GM12801 (cell line): Measurements from ENCODE around the gene C11orf21.

Source experiments
- TF ChIP-seq, protein P1 (sequence below): IDR thresholded peaks from one replicate; pipeline ENCODE4 v1.5.1; 2011; ENCODE audit warnings: control low read depth; ENCODE audit not compliant: insufficient read length; ENCODE audit errors: extremely low read depth

Gene C11orf21

DNA sequence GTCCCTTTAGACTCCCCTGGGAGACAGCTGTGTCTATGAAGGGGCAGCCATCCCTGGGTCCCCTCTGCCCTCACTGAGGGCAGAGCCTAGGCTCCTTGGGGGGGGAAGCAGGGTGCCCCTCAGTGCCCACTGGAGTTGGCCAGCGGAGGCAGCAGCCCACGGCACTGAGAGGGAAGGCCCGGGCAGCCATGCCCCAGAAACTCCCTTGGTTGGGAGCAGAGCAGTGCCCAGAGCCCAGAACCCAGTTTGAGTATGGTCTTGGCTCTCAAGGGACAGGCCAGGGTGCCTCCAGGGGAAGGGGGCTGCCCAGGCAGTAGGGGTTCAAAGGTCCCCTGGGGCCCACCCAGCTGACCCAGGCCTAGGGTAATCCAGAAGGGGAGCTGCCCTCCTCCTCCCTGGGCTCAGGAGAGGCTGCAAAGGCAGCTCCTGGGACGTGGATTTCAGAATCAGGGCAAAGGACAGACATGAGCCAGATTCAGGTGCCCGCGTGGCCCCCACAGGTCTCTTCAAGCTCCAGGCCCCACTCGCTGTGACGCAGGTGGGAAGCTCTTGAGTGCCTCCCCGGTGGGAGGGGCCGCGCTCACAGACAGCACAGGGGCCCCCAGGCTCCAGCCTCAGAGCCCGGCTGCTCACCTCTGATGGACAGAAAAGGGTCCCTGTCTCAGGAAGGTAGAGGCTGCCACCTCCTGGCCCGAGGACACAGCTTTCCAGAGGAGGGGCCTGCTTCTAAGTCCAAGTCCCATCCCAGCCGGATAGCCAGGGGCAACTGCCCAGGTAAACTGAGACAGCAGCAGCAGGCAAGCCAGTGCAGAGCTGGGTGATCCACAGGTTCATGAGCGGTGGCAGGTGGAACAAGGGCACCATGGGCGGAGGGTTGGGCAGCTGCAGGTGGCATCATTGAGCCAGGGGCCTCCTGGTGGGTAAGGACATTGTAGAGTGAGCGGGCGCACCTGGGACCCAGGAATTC, 2.6 kb downstream of the C11orf21 start:
- TF ChIP-seq, protein P1, sequence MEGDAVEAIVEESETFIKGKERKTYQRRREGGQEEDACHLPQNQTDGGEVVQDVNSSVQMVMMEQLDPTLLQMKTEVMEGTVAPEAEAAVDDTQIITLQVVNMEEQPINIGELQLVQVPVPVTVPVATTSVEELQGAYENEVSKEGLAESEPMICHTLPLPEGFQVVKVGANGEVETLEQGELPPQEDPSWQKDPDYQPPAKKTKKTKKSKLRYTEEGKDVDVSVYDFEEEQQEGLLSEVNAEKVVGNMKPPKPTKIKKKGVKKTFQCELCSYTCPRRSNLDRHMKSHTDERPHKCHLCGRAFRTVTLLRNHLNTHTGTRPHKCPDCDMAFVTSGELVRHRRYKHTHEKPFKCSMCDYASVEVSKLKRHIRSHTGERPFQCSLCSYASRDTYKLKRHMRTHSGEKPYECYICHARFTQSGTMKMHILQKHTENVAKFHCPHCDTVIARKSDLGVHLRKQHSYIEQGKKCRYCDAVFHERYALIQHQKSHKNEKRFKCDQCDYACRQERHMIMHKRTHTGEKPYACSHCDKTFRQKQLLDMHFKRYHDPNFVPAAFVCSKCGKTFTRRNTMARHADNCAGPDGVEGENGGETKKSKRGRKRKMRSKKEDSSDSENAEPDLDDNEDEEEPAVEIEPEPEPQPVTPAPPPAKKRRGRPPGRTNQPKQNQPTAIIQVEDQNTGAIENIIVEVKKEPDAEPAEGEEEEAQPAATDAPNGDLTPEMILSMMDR = no peak

DNA sequence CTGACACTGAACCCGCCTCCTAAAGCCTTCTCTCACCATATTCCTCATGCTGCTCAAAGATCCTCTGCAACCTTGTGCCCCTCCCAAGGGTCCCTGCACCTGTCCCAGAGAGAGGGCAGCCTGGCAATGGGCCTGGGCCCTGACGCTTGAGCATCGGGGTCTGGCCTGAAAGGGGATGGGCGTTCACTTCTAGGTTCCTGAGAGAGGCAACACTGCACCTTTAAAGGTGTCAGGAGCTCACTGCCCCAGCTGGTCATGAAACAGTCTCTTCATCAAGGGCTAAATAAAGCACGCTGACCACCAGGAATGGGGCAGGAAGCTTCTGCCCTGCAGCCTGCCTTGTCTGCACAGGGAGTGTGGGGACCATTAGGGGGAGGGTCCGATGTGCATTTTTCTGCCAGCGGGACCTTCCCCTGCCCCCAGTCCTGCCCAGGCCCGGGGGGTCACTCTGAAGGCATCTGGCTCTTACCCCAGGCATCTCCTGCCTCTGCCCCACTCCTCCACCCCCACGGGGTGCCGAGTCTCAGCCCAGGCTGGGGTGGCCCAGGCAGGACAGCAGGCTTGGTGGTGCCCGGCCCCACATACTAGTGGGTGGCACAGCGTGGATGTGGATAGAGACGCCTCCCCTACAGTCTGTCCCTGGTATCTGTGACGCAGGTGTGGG, 3.5 kb downstream of the C11orf21 start:
- TF ChIP-seq, protein P1 = no peak

DNA sequence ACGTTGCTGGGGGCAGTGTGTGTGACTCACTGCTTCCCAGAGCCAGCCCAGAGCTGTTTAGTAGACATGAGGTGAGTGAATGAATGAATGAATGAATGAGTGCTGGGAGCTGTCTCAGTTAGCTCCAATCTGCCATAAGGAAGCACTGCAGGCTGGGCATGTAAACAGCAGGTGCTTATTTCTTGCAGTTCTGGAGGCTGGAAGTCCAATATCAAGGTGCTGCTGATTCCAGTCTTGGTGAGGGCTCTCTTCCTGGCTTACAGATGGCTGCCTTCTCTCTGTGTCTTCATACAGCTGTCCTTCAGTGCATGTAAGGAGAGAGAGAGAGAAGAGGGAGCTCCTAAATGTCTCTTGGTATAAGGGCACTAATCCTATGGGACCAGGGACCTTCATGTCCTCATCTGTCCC, 4.1 kb downstream of the C11orf21 start:
- TF ChIP-seq, protein P1 = no peak

DNA sequence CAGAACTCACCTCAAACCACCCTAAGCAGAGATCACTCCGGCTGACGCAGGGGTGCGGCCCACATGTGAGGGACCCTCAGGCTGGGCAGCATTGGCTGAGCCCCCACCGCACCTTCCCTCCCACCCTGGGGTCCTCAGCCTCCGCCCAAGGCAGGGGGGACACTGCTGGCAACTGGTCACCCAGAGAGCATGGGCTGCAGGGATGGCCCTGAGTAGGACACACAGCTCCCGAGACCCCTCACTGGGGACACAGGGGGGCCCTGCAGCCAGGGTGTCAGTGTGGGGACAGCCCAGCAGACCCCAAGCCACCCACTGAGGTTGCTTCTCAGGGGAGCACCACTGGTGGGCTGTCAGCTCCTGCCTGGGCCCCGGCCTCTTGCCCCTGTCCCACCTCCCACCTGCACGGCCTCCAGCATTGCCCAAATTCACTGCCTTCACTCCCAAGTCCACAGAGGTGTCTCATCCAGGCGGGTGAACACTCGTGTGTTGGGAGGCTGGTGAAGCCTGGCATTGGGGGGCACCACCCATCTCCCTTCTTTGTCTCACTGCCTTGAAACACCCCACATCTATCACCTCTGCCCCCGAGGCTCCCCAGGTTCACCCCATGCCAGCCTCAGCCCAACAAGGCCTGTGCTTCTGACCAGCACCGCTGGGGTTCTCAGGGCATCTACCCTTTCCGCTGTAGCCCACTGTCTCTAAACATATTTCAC, 4.7 kb downstream of the C11orf21 start:
- TF ChIP-seq, protein P1 = no peak

DNA sequence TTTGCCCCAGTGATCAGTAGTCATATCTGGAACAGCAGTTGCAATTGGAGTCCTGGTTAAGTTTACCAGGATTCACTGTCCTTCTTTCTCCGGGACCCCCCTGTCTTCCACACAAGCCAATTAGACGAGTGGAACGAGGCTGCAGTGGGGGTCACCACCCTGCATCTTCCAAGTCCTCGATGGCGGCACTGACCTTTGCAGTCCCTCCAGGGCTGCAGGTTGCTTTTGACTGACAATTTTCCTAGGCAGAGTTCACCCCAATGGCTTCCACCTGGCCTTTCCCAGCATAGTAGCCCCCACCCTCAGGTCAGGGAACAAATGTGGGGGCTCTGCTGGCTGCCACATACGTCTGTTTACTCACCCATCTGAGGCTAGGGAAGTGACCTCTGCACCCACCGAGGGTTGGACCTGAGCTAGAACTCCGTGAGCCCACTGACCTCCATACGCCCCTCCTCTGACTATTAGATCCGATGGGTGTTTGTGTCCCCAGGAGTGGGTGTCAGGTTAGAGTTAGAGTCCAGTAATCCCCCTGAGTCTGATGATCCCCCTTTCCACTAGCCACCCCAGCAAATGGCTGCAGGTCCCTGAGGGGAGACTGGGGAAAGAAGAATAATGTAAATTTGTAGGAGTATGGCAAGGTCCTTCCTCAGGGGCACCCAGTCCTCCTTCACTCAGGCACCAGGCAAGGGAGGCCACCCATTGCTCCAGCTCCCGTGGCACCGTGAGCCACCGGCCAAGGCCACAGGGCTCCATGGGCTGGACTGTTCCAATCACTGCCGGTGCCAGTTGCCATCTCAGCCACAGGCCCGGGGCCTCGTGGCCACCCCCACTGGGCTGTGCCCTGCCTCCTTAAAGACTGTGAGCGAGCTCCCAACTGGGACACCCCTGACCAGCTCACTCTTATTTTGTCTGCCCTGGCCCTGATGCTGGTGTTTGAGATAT, 5.5 kb downstream of the C11orf21 start:
- TF ChIP-seq, protein P1 = no peak

DNA sequence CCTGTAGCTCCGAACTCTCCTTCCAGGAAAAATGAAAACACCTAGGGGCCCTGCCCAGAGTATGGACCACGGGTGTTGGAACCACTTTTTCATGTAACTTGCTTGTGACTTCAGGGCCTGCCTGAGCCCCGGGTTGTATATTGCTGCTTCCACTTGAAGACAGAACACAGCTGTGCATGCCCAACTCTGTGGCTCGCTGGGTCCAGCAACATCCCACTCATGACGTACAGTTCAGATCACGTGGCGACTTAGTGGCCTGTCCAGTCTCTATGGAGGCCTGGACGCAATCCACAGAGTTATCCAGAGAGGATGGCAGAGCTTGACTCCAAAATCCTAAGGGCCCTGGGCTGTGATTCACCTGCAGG, 6.8 kb downstream of the C11orf21 start:
- TF ChIP-seq, protein P1 = no peak
